HL-60 (cell line): Measurements from ENCODE around the gene BLID.

Experiments used
- DNase-seq, 2 experiments: peaks; one replicate each; pipeline ENCODE4 v3.0.0-alpha.2; 2010 to 2020; ENCODE audit warnings: low read depth in 1 of 2, low spot score in 1 of 2
- H3K27ac ChIP-seq: fragments of 250-450 bp; sonication (Bioruptor Pico); replicated peaks from 2 replicates; pipeline ENCODE4 v1.5.1; 2020; ENCODE audit warnings: mild to moderate bottlenecking, moderate library complexity
- H3K27me3 ChIP-seq: fragments of 250-450 bp; sonication (Bioruptor Pico); 2 replicates; pipeline ENCODE4 v1.5.1; 2021; ENCODE audit warnings: mild to moderate bottlenecking, moderate library complexity; ENCODE audit not compliant: insufficient read depth, poor library complexity, severe bottlenecking
- H3K4me3 ChIP-seq: replicated peaks from 2 replicates; pipeline ENCODE4 v1.5.1; 2011; ENCODE audit warnings: mild to moderate bottlenecking, control low read depth, low read length; ENCODE audit not compliant: insufficient read depth
- CTCF ChIP-seq: IDR thresholded peaks from one replicate; pipeline ENCODE4 v1.5.1; 2011; ENCODE audit warnings: low read length, control low read depth, inconsistent platforms; ENCODE audit not compliant: insufficient read depth
- GABPA ChIP-seq: IDR thresholded peaks from 2 replicates; pipeline ENCODE4 v1.6.1; 2012; ENCODE audit warnings: low read depth
- POLR2AphosphoS5 ChIP-seq: IDR thresholded peaks from 2 replicates; pipeline ENCODE4 v1.6.1; 2012; ENCODE audit warnings: low read depth
- REST ChIP-seq: IDR thresholded peaks from 2 replicates; pipeline ENCODE4 v1.6.1; 2012; ENCODE audit warnings: low read depth; ENCODE audit not compliant: insufficient replicate concordance
- SPI1 ChIP-seq: IDR thresholded peaks from 2 replicates; pipeline ENCODE4 v1.6.1; 2012; ENCODE audit warnings: low read depth, mild to moderate bottlenecking, borderline replicate concordance

BLID gene

GRCh38 chr11:122145715-122146274, 29.8 kb upstream of the BLID start:
- H3K27me3 ChIP-seq = peaks cover 2% of the 10 kb centered on the region
- no peak overlapping the region for H3K4me3 ChIP-seq
- no peak for TF ChIP-seq SPI1
- no peak for TF ChIP-seq POLR2AphosphoS5
- TF ChIP-seq CTCF = no peak
- TF ChIP-seq GABPA = no peak
- no peak for TF ChIP-seq REST
- no peak overlapping the region for H3K27ac ChIP-seq
- no peak for DNase-seq

- no peak for TF ChIP-seq GABPA
- no peak for TF ChIP-seq REST
- TF ChIP-seq POLR2AphosphoS5 = no peak
- TF ChIP-seq SPI1 = no peak
- no peak for TF ChIP-seq CTCF
- Histone ChIP-seq H3K4me3 (no peak overlapping the region), H3K27me3 (peaks cover 2% of the 10 kb centered on the region), H3K27ac (no peak overlapping the region)
- DNase-seq = no peak
These were observed 28.7 kb upstream of the BLID start for GRCh38 chr11:122144752-122145151.

- Histone ChIP-seq H3K27ac (no peak overlapping the region), H3K27me3 (peaks cover 2% of the 10 kb centered on the region), H3K4me3 (no peak overlapping the region)
- TF ChIP-seq REST = no peak
- TF ChIP-seq SPI1 = no peak
- no peak for TF ChIP-seq CTCF
- TF ChIP-seq POLR2AphosphoS5 = no peak
- TF ChIP-seq GABPA = no peak
- DNase-seq = no peak
These were observed 25.7 kb upstream of the BLID start for GRCh38 chr11:122141725-122142124.
